HL-60 (cell line): ENCODE data around the gene ZNF618.

Experiments used
- GABPA ChIP-seq: IDR thresholded peaks from 2 replicates; pipeline ENCODE4 v1.6.1; 2012; ENCODE audit warnings: low read depth
- POLR2AphosphoS5 ChIP-seq: IDR thresholded peaks from 2 replicates; pipeline ENCODE4 v1.6.1; 2012; ENCODE audit warnings: low read depth
- TF ChIP-seq, protein P1 (sequence below): IDR thresholded peaks from one replicate; pipeline ENCODE4 v1.5.1; 2011; ENCODE audit warnings: low read length, control low read depth, inconsistent platforms; ENCODE audit not compliant: insufficient read depth
- TF ChIP-seq, protein P2 (sequence below): IDR thresholded peaks from 2 replicates; pipeline ENCODE4 v1.6.1; 2012; ENCODE audit warnings: low read depth; ENCODE audit not compliant: insufficient replicate concordance

DNA sequence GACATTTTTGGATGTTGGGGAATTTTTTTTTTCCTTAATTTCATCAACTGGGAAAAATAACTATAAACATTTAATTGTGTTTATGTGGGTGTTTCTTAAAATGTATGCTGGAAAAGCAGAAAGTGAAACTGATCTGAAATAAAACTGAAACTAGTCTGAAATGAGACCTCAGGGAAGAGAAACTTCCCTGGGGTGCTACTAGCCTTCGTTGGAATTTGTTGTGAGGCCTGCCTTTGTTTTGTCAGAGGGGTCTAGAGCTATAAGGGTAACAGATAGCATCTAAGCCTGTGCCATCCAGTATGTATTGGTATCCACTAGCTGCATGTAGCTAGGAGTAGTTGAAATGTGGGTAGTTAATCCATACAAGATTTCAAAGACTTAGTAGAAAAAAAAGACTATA, 10.4 kb downstream of the ZNF618 start:
- TF ChIP-seq, protein P1, sequence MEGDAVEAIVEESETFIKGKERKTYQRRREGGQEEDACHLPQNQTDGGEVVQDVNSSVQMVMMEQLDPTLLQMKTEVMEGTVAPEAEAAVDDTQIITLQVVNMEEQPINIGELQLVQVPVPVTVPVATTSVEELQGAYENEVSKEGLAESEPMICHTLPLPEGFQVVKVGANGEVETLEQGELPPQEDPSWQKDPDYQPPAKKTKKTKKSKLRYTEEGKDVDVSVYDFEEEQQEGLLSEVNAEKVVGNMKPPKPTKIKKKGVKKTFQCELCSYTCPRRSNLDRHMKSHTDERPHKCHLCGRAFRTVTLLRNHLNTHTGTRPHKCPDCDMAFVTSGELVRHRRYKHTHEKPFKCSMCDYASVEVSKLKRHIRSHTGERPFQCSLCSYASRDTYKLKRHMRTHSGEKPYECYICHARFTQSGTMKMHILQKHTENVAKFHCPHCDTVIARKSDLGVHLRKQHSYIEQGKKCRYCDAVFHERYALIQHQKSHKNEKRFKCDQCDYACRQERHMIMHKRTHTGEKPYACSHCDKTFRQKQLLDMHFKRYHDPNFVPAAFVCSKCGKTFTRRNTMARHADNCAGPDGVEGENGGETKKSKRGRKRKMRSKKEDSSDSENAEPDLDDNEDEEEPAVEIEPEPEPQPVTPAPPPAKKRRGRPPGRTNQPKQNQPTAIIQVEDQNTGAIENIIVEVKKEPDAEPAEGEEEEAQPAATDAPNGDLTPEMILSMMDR = no peak
- no peak for TF ChIP-seq POLR2AphosphoS5
- TF ChIP-seq, protein P2, sequence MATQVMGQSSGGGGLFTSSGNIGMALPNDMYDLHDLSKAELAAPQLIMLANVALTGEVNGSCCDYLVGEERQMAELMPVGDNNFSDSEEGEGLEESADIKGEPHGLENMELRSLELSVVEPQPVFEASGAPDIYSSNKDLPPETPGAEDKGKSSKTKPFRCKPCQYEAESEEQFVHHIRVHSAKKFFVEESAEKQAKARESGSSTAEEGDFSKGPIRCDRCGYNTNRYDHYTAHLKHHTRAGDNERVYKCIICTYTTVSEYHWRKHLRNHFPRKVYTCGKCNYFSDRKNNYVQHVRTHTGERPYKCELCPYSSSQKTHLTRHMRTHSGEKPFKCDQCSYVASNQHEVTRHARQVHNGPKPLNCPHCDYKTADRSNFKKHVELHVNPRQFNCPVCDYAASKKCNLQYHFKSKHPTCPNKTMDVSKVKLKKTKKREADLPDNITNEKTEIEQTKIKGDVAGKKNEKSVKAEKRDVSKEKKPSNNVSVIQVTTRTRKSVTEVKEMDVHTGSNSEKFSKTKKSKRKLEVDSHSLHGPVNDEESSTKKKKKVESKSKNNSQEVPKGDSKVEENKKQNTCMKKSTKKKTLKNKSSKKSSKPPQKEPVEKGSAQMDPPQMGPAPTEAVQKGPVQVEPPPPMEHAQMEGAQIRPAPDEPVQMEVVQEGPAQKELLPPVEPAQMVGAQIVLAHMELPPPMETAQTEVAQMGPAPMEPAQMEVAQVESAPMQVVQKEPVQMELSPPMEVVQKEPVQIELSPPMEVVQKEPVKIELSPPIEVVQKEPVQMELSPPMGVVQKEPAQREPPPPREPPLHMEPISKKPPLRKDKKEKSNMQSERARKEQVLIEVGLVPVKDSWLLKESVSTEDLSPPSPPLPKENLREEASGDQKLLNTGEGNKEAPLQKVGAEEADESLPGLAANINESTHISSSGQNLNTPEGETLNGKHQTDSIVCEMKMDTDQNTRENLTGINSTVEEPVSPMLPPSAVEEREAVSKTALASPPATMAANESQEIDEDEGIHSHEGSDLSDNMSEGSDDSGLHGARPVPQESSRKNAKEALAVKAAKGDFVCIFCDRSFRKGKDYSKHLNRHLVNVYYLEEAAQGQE = no peak
- no peak for TF ChIP-seq GABPA
